Activated CD4-positive, alpha-beta T cell treated with anti-CD3 and anti-CD28 coated beads, Interleukin-2, Interleukin-6, amounts not matched to agents 100 ng/mL and 50 ng/mL, durations not matched to agents 16 hours and 8 hours (primary cell): ENCODE data around the gene MB21D2.

Source experiments
- DNase-seq: peaks from one replicate; pipeline ENCODE4 v3.0.0-alpha.2; 2020

The MB21D2 gene

GRCh38 chr3:192831801-192832347 is 85.8 kb downstream of the MB21D2 start:
- no peak for DNase-seq

- DNase-seq: peak; percentile 54
These were observed 86.5 kb downstream of the MB21D2 start for GRCh38 chr3:192831111-192831644.

DNA sequence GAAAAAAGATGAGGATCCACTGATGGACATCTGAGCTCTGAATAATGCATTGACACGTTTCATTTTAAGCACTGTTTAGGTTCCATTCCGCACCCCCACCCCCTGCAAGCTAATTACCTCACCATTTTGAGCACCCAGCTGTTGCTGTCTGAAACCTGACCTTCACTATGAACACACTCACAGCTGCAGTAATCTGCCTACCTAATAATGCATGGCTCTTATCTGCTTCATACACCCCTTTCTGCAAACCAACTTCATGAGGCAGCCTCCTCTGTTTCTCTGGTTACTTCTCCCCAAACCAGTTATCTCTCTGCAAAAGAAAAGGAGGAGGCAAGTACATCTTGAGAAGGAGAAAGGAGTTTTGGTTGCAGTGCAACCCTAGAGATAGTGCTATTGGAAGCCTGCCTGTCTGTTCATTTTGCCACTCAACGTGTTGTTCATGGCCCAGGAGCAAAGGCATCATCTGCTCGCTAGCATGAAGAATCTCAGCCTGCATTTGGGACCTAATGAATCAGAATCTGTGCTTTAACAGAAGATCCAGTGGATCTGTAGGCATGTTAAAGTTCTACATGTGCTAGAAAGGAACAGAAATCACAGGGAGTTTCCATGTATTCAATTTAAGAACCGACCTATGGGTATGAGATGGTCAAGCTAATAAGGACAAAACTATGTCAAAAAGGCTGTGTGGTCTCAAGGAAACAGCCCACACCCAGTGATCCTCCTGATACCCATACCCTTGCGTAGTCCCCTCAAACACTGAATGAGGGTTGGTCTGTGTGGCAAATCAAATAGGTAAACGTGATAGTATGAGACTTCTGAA is 87.2 kb downstream of the MB21D2 start:
- DNase-seq: no peak

DNA sequence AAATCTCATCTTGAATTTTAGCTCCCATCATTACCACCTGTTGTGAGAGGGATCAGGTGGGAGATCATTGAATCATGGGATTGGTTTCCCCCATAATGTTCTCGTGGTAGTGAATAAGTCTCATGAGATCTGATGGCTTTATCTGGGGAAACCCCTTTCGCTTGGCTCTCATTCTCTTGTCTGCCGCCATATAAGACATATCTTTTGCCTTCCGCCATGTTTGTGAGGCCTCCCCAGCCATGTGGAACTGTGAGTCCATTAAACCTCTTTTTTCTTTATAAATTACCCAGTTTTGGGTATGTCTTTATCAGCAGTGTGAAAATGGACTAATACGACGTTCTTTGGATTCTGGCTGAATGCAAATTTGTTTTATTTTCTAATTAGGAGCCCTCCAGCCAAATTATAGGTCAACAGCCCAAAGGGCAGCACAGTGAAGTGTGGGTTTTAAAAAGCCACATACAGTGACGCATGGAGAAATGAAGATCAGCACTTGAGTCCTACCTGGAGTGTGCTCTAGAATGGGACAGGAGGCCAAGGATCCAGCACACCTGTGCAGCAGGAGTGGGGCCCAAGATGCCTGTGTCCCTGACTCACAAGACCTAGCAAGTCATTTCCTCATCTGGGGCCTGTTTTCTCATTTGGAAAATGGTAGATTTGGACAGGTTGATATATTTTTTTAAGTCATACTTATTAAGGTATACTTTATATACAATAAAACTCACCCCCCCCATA is 89.6 kb downstream of the MB21D2 start:
- no peak for DNase-seq

GRCh38 chr3:192827208-192827607 is 90.4 kb downstream of the MB21D2 start:
- DNase-seq: no peak

- DNase-seq: no peak
These were observed 91.2 kb downstream of the MB21D2 start for GRCh38 chr3:192826214-192827006.

DNA sequence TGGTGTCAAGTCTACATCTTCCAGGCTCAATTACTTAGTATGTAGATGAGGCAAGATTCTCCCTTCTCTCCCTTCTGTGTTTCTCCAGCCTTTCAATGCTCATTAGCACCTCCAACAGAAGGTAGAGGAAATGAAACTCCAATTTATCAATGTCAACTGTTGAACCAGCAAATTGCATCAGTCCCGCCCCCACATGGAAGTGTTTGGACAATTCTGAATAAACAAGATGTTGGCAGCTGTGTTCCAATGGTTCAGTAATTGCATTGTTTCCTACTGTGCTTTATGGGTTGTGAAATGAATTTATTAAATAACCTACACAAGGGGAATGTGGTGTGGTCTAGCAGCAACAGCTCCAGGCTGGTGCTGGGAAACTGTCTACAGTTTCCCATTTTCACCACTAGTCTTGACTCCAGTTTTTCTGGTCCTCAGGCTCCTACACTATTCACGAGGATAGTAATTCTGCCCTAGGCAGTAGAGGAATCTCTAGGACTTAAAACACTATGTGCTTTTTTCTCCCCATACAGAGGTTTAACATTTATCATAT is 91.9 kb downstream of the MB21D2 start:
- DNase-seq: no peak

DNA sequence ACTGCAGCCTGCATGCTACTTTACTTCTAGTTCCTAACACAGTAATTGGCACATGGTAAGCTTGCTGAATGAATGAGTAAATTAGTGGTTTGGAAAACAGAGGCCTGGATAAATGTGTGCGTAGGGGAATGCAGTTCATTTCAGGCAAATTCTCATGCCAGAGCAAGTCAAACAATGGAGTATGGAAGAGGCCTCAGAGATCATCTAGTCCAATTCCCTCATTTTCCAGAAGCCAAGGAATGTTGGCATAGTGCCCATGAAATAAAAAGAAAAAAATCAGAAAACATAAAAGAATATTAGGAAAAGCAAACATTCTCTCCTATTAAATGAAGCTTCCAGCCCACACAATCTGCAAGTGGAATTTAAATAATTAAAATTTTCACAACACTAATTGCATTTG is 92.4 kb downstream of the MB21D2 start:
- no peak for DNase-seq

GRCh38 chr3:192824313-192824712 is 93.3 kb downstream of the MB21D2 start:
- no peak for DNase-seq

- no peak for DNase-seq
These were observed 96.5 kb downstream of the MB21D2 start for GRCh38 chr3:192821161-192821560.

DNA sequence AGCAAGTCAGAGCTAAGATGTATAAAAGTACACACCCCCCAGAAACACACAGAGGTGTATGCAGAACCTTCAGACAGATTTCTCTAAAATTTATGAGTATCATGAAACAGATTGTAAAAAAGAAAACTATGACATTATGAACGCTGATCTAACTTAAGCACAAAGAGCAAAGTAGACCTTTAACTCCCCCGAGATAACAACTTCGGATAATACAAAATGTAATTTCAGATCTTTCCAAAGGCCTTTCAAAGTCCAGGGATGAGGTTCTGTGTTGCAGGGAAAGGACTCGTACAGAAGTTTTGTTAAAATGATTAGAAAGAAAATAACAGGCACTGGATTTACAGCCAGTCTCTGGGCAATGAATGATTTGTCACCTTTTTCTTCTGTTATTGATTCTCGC is 97.5 kb downstream of the MB21D2 start:
- no peak for DNase-seq

GRCh38 chr3:192819001-192819569 is 98.6 kb downstream of the MB21D2 start:
- DNase-seq: peak; percentile 80

DNA sequence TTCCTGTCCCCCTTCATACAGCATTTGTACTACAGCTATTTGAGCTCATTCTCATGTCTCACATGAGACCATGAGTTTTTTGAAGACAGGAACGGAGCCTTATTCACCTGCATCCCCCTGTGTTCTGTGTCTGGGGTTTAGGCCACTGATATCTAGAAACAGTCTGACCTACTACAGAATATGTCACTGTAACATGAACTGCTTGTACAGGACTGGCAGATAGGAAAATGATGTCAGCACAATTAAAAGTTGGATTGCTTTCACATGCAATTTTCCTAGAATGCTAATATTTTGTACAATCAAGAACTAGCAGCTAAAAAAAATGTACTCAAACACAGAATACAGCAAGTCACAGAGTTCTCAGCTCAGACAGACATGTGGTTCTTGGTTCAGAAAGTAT is 99.5 kb downstream of the MB21D2 start:
- peak; percentile 20 for DNase-seq

DNA sequence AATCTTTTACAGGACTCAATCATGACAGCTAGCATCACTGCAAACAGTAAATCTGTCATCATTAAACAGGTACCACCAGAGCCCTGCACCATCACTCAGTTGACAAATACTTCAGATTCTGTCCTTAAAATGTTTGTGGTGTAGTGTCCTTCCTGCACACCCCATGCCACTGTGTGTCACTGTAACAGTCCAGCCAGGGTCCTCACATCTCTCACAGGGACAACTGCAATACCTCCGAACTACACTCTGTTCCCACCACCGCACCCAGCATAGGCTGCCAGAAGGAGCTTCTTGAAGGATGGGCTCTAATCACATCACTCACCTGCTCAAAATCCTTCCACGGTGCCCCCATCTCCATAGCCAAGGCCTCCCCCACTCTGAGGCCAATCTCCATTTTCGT is 100.2 kb downstream of the MB21D2 start:
- DNase-seq: no peak

- DNase-seq: peak; percentile 65
These were observed 100.6 kb downstream of the MB21D2 start for GRCh38 chr3:192817053-192817452.

DNA sequence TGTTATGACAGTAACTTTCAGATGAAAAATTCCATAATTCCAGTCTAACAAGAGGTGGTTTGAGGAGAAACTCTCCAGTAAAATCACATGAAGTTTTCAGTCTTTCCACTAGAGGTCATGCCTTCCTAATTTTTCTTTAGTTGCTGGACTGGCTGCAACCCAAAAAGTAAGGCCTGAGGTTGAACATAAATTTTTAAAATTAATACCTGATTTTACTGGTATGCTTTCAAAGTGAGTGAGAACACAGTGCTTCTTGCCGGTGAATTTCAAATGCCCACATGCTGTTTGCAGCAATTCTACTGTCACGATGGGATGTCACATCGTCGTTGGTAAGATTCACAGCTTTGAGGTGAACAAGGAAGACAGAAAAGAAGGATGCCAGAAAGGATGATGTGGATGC is 101.3 kb downstream of the MB21D2 start:
- DNase-seq: peak; percentile 56

- no peak for DNase-seq
These were observed 104.8 kb downstream of the MB21D2 start for GRCh38 chr3:192812743-192813383.

- DNase-seq: no peak
These were observed 111.9 kb downstream of the MB21D2 start for GRCh38 chr3:192805711-192806110.

DNA sequence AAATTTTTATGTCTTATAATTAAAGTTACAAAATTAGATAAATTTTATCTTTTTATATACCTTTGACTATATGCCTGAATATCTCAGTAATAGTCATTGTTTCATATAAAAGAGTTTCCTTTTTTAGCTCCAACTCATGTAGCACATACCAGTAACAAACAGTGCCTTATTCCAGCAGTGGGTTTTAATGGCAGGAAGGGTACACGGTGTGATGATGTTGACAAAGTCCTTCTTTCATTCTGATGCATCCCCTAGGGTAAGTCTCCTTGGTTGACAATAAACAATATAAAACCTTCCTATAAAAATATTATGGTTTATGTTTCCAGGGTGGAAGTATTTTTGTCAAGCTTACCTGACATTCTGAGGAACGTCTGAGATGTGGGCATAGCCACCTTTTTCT is 113.2 kb downstream of the MB21D2 start:
- DNase-seq: no peak

- peak; percentile 26 for DNase-seq
These were observed 114.4 kb downstream of the MB21D2 start for GRCh38 chr3:192802957-192803899.

GRCh38 chr3:192801985-192802384 is 115.7 kb downstream of the MB21D2 start:
- DNase-seq: no peak
